GM19043 (cell line): Measurements from ENCODE around the gene WTAP.
"Not testable (repeated sequence)": the region's sequence is repeated elsewhere in the genome, so short reads cannot be mapped to it uniquely, and the experiment has no call there.

Experiments used
- ATAC-seq: cut with Tn5 transposase; IDR thresholded peaks from one replicate; pipeline ENCODE4 v1.9.1; 2021; ENCODE audit warnings: low read depth; ENCODE audit not compliant: unreplicated experiment

The WTAP gene

GRCh38 chr6:159794976-159795375 is 67.7 kb downstream of the WTAP start:
- not testable (repeated sequence) for ATAC-seq

GRCh38 chr6:159797554-159797953 is 70.2 kb downstream of the WTAP start:
- ATAC-seq, result no peak

GRCh38 chr6:159800141-159800865 is 73.0 kb downstream of the WTAP start, which contains the start of gene PNLDC1:
PNLDC1 (plus strand) TSS chr6:159800276; CDS start chr6:159800308, 32 bp downstream.
- ATAC-seq, result no peak

DNA sequence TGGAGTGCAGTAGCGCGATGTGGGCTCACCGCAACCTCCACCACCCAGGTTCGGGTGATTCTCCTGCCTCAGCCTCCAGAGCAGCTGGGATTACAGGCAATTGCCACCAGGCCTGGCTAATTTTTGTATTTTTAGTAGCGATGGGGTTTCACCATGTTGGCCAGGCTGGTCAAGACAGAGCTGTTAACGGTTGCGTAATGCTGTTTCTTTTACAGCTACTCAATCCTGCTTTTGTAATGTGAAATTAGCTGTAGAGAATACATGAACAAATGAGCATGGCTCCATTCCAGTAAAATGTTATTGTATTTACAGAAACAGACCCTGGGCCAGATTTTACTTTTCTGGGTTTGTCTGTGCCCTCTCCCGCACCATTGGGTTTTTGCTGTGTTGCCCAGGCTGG is 74.6 kb downstream of the WTAP start:
- ATAC-seq, result no peak

DNA sequence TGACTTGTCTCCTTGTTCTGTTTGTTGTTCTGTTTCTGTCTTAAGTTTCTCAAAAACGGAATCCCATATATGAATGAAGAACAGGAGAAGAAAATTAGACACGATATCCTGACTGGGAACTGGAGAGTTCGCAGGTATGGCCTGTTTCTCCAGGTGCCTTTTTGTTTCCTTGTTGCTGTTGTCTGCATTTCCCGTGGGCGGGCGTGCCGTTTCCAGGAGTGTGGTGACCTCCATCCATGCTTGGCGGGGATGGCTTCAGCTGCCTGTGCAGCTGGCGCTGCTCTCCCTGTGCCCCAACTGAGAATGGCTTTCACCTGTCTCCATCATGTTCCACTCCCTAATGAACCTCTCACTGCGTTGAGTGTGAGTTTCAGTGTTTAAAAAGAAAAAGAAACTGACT is 77.2 kb downstream of the WTAP start:
- ATAC-seq, result no peak

- ATAC-seq, result no peak
Measured at GRCh38 chr6:159805440-159806020, 78.2 kb downstream of the WTAP start.
